IPS-20b (cell line): ENCODE data around the gene LRRC61.

Experiments
- H3K27ac ChIP-seq: one replicate; pipeline ENCODE4 v1.5.1; 2013; ENCODE audit warnings: low read length
- H3K27me3 ChIP-seq: 2 replicates; pipeline ENCODE4 v1.6.1; 2013; ENCODE audit warnings: mild to moderate bottlenecking, low read length, inconsistent platforms; ENCODE audit not compliant: insufficient read depth
- H3K36me3 ChIP-seq: 2 replicates; pipeline ENCODE4 v1.6.1; 2013; ENCODE audit warnings: low read depth, mild to moderate bottlenecking, inconsistent platforms, low read length, moderate library complexity; ENCODE audit not compliant: insufficient read depth
- H3K4me1 ChIP-seq: 2 replicates; pipeline ENCODE4 v1.6.1; 2013; ENCODE audit warnings: mild to moderate bottlenecking, control low read depth, inconsistent platforms, low read length, moderate library complexity; ENCODE audit not compliant: insufficient read depth
- H3K4me3 ChIP-seq: 2 replicates; pipeline ENCODE4 v1.5.1; 2013; ENCODE audit warnings: mild to moderate bottlenecking, low read length, inconsistent platforms
- H3K9ac ChIP-seq: 2 replicates; pipeline ENCODE4 v1.6.1; 2013; ENCODE audit warnings: low read depth, mild to moderate bottlenecking, inconsistent platforms, low read length, moderate library complexity
- H3K9me3 ChIP-seq: 2 replicates; pipeline ENCODE4 v1.6.1; 2013; ENCODE audit warnings: mild to moderate bottlenecking, low read depth, low read length, inconsistent platforms; ENCODE audit not compliant: insufficient read depth

The LRRC61 gene

DNA sequence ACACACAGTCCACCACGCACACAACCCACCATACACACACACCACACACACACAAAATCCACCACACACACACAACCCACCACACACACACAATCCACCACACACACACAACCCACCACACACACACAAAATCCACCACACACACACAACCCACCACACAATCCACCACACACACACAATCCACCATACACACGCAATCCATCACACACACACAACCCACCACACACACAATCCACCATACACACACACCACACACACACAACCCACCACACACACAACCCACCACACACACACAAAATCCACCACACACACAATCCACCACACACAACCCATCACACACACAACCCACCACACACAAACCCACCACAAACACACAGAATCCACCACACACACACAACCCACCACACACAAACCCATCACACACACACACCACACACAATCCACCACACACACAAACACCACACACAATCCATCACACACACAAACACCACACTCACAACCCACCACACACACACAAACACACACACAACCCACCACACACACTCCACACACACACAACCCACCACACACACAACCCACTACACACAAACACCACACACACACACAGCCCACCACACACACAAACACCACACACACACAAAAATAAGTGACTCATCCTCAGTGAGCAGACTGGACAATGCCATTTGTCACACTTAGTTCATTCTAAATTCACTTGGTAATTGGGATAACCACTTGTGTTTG is 36.6 kb downstream of the LRRC61 start:
- H3K36me3 ChIP-seq = no peaks in the 10 kb centered on the region
- peaks cover 20% of the 10 kb centered on the region; the same call in 1 of the 2 replicates for H3K4me1 ChIP-seq
- no peaks in the 10 kb centered on the region for H3K27me3 ChIP-seq
- H3K4me3 ChIP-seq = no peak overlapping the region
- no peak overlapping the region for H3K27ac ChIP-seq
- no peaks in the 10 kb centered on the region for H3K9me3 ChIP-seq
- H3K9ac ChIP-seq = no peak overlapping the region

DNA sequence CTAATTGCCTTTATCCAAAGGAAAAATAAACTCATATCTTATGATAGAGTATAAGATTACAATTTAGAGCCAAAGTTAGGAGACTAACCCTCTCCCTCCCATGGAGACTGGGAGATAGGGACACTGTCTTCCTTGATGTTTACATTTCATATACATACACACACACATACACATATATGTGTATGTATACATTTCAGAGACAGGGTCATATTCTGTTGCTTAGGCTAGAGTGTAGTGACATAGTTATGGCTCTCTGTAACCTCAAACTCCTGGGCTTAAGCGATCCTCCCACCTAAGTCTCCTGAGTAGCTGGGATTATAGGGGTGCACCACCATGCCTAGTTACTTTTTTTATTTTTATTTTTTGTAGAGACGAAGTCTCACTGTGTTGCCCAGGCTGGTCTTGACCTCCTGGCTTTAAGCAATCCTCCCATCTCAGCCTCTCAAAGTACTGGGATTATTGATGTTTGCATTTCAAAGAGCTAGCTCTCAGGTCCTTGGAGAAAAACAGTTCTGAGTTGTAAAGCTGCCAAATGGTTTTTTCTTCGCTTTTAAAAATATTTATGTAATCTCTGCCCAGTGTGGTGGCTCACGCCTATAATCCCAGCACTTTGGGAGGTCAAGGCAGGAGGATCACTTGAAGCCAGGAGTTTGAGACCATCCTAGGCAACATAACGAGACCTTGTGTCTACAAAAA is 37.4 kb downstream of the LRRC61 start:
- Histone ChIP-seq H3K4me3 (no peak overlapping the region), H3K4me1 (peaks cover 20% of the 10 kb centered on the region; the same call in 1 of the 2 replicates), H3K9ac (no peak overlapping the region), H3K36me3 (no peaks in the 10 kb centered on the region), H3K27me3 (no peaks in the 10 kb centered on the region), H3K27ac (no peak overlapping the region), H3K9me3 (no peaks in the 10 kb centered on the region)

- Histone ChIP-seq H3K27me3 (no peaks in the 10 kb centered on the region), H3K27ac (no peak overlapping the region), H3K4me1 (peaks cover 26% of the 10 kb centered on the region; the same call in 1 of the 2 replicates), H3K9me3 (no peaks in the 10 kb centered on the region), H3K9ac (no peak overlapping the region; the same call in 1 of the 2 replicates), H3K36me3 (no peaks in the 10 kb centered on the region), H3K4me3 (no peak overlapping the region)
Observed at GRCh38 chr7:150361402-150361801, 38.2 kb downstream of the LRRC61 start.

- Histone ChIP-seq H3K36me3 (no peaks in the 10 kb centered on the region), H3K9me3 (no peaks in the 10 kb centered on the region), H3K4me1 (peaks cover 23% of the 10 kb centered on the region; the same call in 1 of the 2 replicates), H3K27me3 (no peaks in the 10 kb centered on the region), H3K27ac (no peak overlapping the region), H3K9ac (no peak overlapping the region; the same call in 1 of the 2 replicates), H3K4me3 (no peak overlapping the region)
Observed at GRCh38 chr7:150361807-150362621, 38.9 kb downstream of the LRRC61 start.

DNA sequence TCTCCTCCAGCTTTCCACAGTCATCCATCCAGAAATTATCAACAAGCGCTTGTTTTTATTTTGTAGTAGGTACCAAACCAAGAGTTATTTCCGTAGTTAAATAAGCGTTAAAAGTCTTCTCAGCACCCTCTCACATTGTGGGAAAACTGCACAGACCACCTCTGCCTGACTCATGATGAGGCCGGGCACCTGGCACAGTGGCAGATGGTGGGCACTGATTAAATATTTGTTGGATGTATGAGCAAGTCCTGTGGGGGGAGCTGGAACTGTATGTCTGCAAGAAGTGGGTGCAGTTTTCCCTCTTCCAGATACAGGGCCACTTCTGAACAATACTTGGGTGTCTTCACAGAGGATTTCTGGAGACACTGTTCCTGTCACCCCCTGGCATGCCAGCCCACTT is 40.2 kb downstream of the LRRC61 start:
- H3K36me3 ChIP-seq = no peaks in the 10 kb centered on the region
- H3K4me3 ChIP-seq = no peak overlapping the region
- H3K4me1 ChIP-seq = peaks cover 24% of the 10 kb centered on the region; the same call in 1 of the 2 replicates
- H3K27me3 ChIP-seq = no peaks in the 10 kb centered on the region
- no peak overlapping the region for H3K27ac ChIP-seq
- no peak overlapping the region for H3K9ac ChIP-seq
- no peaks in the 10 kb centered on the region for H3K9me3 ChIP-seq

DNA sequence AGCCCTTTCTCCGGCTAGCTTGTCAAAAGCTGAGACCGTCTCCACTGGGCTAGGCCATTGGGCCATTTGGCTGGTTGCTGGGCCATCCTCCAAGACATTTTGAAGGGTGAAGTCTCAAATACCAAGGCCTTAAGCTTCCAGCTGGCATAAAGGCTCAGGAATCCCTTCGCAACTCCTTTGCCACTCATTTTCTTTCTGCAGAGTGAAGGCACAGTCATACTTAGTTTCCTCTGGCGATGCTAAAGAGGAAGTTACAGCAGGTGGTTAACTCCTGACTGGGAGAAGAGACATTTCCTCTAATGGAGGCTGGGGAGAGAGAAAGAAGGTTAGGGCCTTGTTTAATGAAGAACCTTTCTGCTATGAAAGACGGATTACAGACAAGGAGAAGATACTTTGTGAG is 40.7 kb downstream of the LRRC61 start:
- peaks cover 24% of the 10 kb centered on the region; the same call in 1 of the 2 replicates for H3K4me1 ChIP-seq
- no peaks in the 10 kb centered on the region for H3K27me3 ChIP-seq
- no peaks in the 10 kb centered on the region for H3K9me3 ChIP-seq
- H3K27ac ChIP-seq = no peak overlapping the region
- no peaks in the 10 kb centered on the region for H3K36me3 ChIP-seq
- no peak overlapping the region for H3K4me3 ChIP-seq
- H3K9ac ChIP-seq = no peak overlapping the region

DNA sequence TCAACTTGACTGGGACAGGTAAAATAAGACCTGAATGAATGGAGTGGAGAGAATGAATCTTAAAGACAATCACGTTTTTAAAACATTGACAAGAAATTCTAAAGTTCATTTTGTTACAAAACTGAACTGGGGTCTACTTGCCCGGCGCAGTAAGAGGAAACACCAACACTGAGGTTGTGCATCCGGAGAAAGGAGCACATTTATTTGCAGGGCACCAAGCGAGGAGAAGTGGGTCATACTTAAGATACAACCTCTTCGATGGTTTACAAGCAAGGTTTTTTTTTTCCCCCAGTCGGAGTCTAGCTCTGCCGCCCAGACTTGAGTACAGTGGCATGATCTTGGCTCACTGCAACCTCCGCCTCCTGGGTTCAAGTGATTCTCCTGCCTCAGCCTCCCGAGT is 42.0 kb downstream of the LRRC61 start:
- no peak overlapping the region for H3K4me3 ChIP-seq
- H3K27me3 ChIP-seq = no peaks in the 10 kb centered on the region
- H3K4me1 ChIP-seq = peaks cover 33% of the 10 kb centered on the region
- no peak overlapping the region for H3K27ac ChIP-seq
- H3K36me3 ChIP-seq = peaks cover 7% of the 10 kb centered on the region; the same call in 1 of the 2 replicates
- H3K9me3 ChIP-seq = no peaks in the 10 kb centered on the region
- no peak overlapping the region for H3K9ac ChIP-seq

DNA sequence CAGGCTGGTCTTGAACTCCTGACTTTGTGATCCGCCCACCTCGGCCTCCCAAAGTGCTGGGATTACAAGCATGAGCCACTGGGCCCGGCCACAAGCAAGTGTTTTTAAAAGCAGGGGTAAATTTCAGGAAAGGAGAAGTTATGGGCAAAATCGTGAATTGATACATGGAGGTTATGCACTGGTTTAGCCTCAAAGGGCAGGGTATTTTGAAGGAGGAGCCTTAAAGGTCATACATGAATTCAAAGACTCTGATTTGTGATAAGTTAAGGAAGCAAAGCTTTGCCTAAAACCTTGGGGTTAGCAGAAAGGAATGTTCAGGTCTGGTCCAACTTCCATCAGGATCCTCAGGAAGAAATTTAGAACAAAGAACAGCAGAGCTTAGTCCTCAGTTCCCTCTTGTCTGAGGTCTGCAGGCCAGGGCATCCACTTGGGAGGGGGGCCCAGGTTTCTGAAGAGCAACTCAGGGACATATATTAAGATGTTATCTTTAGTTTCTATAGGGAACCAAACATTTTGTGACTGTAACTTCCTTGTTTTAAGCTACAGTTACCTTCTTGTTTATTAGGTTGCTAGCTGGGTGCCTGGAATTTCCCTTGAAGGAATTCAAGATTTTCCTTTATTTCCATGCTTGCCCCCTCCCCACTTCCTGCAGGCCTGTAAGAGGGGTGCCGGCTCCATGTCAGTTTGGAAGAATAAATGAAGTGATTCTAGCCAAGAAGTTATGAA is 42.7 kb downstream of the LRRC61 start:
- Histone ChIP-seq H3K4me3 (no peak overlapping the region), H3K9ac (peak overlapping the region; percentile 39; the same call in 1 of the 2 replicates), H3K27me3 (no peaks in the 10 kb centered on the region), H3K27ac (no peak overlapping the region), H3K4me1 (peaks cover 39% of the 10 kb centered on the region), H3K36me3 (peaks cover 13% of the 10 kb centered on the region), H3K9me3 (no peaks in the 10 kb centered on the region)

DNA sequence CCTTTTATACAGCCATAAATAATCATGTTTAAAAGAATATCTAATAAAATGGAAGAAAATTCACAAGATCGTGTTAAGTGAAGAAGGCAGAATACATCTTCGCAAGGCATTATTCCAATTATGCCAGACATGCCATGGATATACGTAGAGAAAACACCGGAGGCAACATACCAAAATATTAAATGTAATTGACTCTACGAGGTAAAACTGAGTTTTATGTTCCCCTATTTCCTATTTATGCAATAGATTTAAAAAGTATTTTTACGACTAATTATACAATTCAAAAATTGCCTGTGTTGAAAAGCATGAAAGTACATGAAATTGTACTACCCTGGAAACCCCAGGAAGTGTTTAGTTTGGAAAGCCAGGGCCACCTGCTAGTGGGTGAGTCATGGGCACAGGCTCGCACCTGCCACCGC is 44.5 kb downstream of the LRRC61 start:
- peak overlapping the region; percentile 72 for H3K27ac ChIP-seq
- H3K27me3 ChIP-seq = no peaks in the 10 kb centered on the region
- peak overlapping the region; percentile 95 for H3K4me3 ChIP-seq
- no peaks in the 10 kb centered on the region for H3K9me3 ChIP-seq
- peaks cover 25% of the 10 kb centered on the region for H3K4me1 ChIP-seq
- peak overlapping the region; percentile 95; the same call in 1 of the 2 replicates for H3K9ac ChIP-seq
- peaks cover 31% of the 10 kb centered on the region for H3K36me3 ChIP-seq

DNA sequence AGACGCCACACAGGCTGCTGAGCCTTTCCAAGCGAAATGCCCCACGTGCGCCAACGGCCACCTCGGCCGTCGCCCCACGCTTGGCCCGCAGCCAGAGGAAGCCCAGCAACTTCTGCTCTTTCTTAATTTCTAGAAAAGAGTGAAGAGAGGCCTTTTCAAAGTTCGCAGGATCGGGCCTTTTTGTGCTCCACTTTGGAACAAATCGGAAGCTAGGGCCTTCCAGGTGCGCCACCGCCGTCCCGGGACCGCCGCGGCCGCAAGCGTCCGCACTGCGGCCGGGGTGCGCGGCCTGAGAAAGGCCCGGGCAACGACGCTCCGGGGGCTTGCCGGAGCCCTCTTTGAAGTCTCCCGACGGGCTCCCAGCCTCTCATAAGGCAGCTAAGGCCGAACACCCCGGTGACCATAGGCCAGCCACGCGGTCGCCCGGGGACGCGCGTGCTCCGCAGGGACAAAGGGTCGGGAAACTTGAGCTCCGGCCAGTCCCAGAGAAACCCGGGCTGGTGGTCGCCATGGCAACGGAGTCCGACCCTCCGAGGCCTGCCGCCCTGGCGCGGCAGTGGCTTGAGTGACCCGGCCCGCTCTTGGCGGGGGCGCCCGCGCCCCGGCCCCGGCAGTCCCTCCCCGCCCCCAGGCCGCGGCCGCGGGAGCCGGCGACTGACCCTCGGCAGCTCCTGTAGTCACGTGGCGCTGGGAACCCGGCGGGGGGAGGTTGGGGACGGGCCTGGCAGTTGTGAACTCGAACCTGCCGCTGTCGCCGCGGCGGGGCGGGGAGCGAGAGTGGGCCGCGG is 45.1 kb downstream of the LRRC61 start, which contains the start of gene REPIN1:
Gene REPIN1, plus strand, starts transcription at position 727 of the 788 bp plus-strand sequence. CDS start 890 bp downstream, outside the sequence.
- H3K4me3 ChIP-seq = peak within 1 kb of the TSS; percentile 95
- peaks cover 28% of the 10 kb centered on the region for H3K4me1 ChIP-seq
- no peaks in the 10 kb centered on the region for H3K27me3 ChIP-seq
- peak within 1 kb of the TSS; percentile 95 for H3K9ac ChIP-seq
- H3K36me3 ChIP-seq = peaks cover 37% of the 10 kb centered on the region
- no peaks in the 10 kb centered on the region for H3K9me3 ChIP-seq
- peak within 1 kb of the TSS; percentile 96 for H3K27ac ChIP-seq
